Karpas-422 (cell line): Measurements from ENCODE around the gene FGF1. TPM values are rescaled to one million over a fixed set of nuclear protein-coding genes. Genes with fewer than 3 reads are reported as not detected.

Source experiments
- DNase-seq: peaks from one replicate; pipeline ENCODE4 v3.0.0-alpha.2; 2015
- H2AFZ ChIP-seq: fragments of 200-600 bp; sonication (generic); 2 replicates; pipeline ENCODE4 v1.6.1; 2014; ENCODE audit warnings: antibody characterized with exemption, low read length, mixed read lengths
- H3K27ac ChIP-seq: fragments of 200-600 bp; sonication (generic); 2 replicates; pipeline ENCODE4 v1.5.1; 2014; ENCODE audit warnings: mild to moderate bottlenecking, low read length, moderate library complexity
- H3K27me3 ChIP-seq: fragments of 200-600 bp; sonication (generic); 2 replicates; pipeline ENCODE4 v1.6.1; 2014; ENCODE audit warnings: low read length, mixed read lengths
- H3K36me3 ChIP-seq: fragments of 200-600 bp; sonication (generic); 2 replicates; pipeline ENCODE4 v1.6.1; 2014; ENCODE audit warnings: low read length, mixed read lengths; ENCODE audit not compliant: insufficient read depth
- H3K4me1 ChIP-seq: fragments of 200-600 bp; sonication (generic); 2 replicates; pipeline ENCODE4 v1.6.1; 2014; ENCODE audit warnings: mild to moderate bottlenecking, low read length, mixed read lengths
- H3K4me2 ChIP-seq: fragments of 200-600 bp; sonication (generic); 2 replicates; pipeline ENCODE4 v1.6.1; 2014; ENCODE audit warnings: low read length, low read depth, mild to moderate bottlenecking; ENCODE audit not compliant: poor library complexity, severe bottlenecking
- H3K4me3 ChIP-seq: fragments of 200-600 bp; sonication (generic); 2 replicates; pipeline ENCODE4 v1.5.1; 2014; ENCODE audit warnings: mild to moderate bottlenecking, antibody characterized with exemption, low read length, mixed read lengths
- H3K79me2 ChIP-seq: fragments of 200-600 bp; sonication (generic); 2 replicates; pipeline ENCODE4 v1.6.1; 2014; ENCODE audit warnings: mild to moderate bottlenecking, low read length, mixed read lengths
- H3K9ac ChIP-seq: fragments of 200-600 bp; sonication (generic); 2 replicates; pipeline ENCODE4 v1.6.0; 2014; ENCODE audit warnings: low read length
- H3K9me2 ChIP-seq: fragments of 200-600 bp; sonication (generic), shearing (Covaris generic); replicated peaks from 2 replicates; pipeline ENCODE4 v1.6.0; 2014; ENCODE audit warnings: mild to moderate bottlenecking, low read length, moderate library complexity; ENCODE audit not compliant: insufficient read depth
- H3K9me3 ChIP-seq: fragments of 300-700, 200-600 bp; sonication (generic); 2 replicates; pipeline ENCODE4 v1.6.1; 2014; ENCODE audit warnings: low read length, mixed read lengths
- H4K20me1 ChIP-seq: fragments of 200-600 bp; sonication (generic); 2 replicates; pipeline ENCODE4 v1.6.1; 2014; ENCODE audit warnings: mild to moderate bottlenecking, antibody characterized with exemption, low read length, low read depth; ENCODE audit not compliant: insufficient read depth
- total RNA-seq: library from RNA; depleted of rRNA; stranded (reverse); fragments of >200 nt; shearing (Covaris generic); gene quantifications from 2 replicates; pipeline ENCODE4 v1.2.3, GENCODE V29; 2014; ENCODE audit warnings: low replicate concordance

Gene FGF1
- total RNA-seq, 1 experiment from 2014 or later = not detected

- no peak for DNase-seq
- Histone ChIP-seq H3K4me1 (no peaks in the 10 kb centered on the region), H3K9me3 (no peaks in the 10 kb centered on the region), H3K79me2 (no peaks in the 10 kb centered on the region), H2AFZ (no peak overlapping the region), H3K4me3 (no peak overlapping the region), H3K27me3 (no peaks in the 10 kb centered on the region), H3K27ac (no peak overlapping the region), H4K20me1 (no peaks in the 10 kb centered on the region), H3K4me2 (no peak overlapping the region), H3K9ac (no peak overlapping the region), H3K9me2 (no peaks in the 10 kb centered on the region), H3K36me3 (no peaks in the 10 kb centered on the region)
These were observed 109.6 kb downstream of the FGF1 start for GRCh38 chr5:142576303-142576702.

GRCh38 chr5:142572006-142572405, 113.9 kb downstream of the FGF1 start:
- H2AFZ ChIP-seq = no peak overlapping the region
- no peaks in the 10 kb centered on the region for H3K36me3 ChIP-seq
- H3K4me3 ChIP-seq = no peak overlapping the region
- 0 out of 2 replicates have a peak, but pooled peaks cover 2% of the 10 kb centered on the region for H3K27me3 ChIP-seq
- no peak overlapping the region for H3K4me2 ChIP-seq
- no peak overlapping the region for H3K9ac ChIP-seq
- no peak overlapping the region for H3K27ac ChIP-seq
- H3K9me2 ChIP-seq = no peaks in the 10 kb centered on the region
- no peak for DNase-seq
- no peaks in the 10 kb centered on the region for H3K4me1 ChIP-seq
- H3K9me3 ChIP-seq = no peaks in the 10 kb centered on the region
- no peaks in the 10 kb centered on the region for H4K20me1 ChIP-seq
- H3K79me2 ChIP-seq = no peaks in the 10 kb centered on the region

GRCh38 chr5:142571371-142571770, 114.5 kb downstream of the FGF1 start:
- H3K4me2 ChIP-seq = no peak overlapping the region
- DNase-seq = no peak
- no peaks in the 10 kb centered on the region for H3K36me3 ChIP-seq
- no peak overlapping the region for H3K4me3 ChIP-seq
- H3K9me2 ChIP-seq = no peaks in the 10 kb centered on the region
- H3K27me3 ChIP-seq = 0 out of 2 replicates have a peak, but pooled peaks cover 2% of the 10 kb centered on the region
- H3K9me3 ChIP-seq = no peaks in the 10 kb centered on the region
- H3K79me2 ChIP-seq = no peaks in the 10 kb centered on the region
- H3K4me1 ChIP-seq = no peaks in the 10 kb centered on the region
- no peaks in the 10 kb centered on the region for H4K20me1 ChIP-seq
- no peak overlapping the region for H3K9ac ChIP-seq
- no peak overlapping the region for H3K27ac ChIP-seq
- H2AFZ ChIP-seq = no peak overlapping the region

- no peak overlapping the region for H3K9ac ChIP-seq
- H3K9me2 ChIP-seq = no peaks in the 10 kb centered on the region
- no peak overlapping the region for H3K27ac ChIP-seq
- no peaks in the 10 kb centered on the region for H3K79me2 ChIP-seq
- H3K27me3 ChIP-seq = 0 out of 2 replicates have a peak, but pooled peaks cover 2% of the 10 kb centered on the region
- no peaks in the 10 kb centered on the region for H3K9me3 ChIP-seq
- H3K36me3 ChIP-seq = no peaks in the 10 kb centered on the region
- no peak overlapping the region for H3K4me2 ChIP-seq
- no peak overlapping the region for H3K4me3 ChIP-seq
- H2AFZ ChIP-seq = no peak overlapping the region
- H4K20me1 ChIP-seq = no peaks in the 10 kb centered on the region
- no peak for DNase-seq
- H3K4me1 ChIP-seq = no peaks in the 10 kb centered on the region
These were observed 116.0 kb downstream of the FGF1 start for GRCh38 chr5:142569905-142570304.

GRCh38 chr5:142568996-142569335, 116.9 kb downstream of the FGF1 start:
- no peaks in the 10 kb centered on the region for H3K4me1 ChIP-seq
- no peaks in the 10 kb centered on the region for H3K9me3 ChIP-seq
- no peaks in the 10 kb centered on the region for H3K9me2 ChIP-seq

GRCh38 chr5:142568283-142568995, 117.5 kb downstream of the FGF1 start:
- no peak for DNase-seq
- H3K9me2 ChIP-seq = no peaks in the 10 kb centered on the region
- no peak overlapping the region for H2AFZ ChIP-seq
- H3K27ac ChIP-seq = no peak overlapping the region
- H3K4me1 ChIP-seq = no peaks in the 10 kb centered on the region
- H3K27me3 ChIP-seq = 0 out of 2 replicates have a peak, but pooled peaks cover 2% of the 10 kb centered on the region
- H3K36me3 ChIP-seq = no peaks in the 10 kb centered on the region
- no peaks in the 10 kb centered on the region for H3K9me3 ChIP-seq
- H3K4me2 ChIP-seq = no peak overlapping the region
- no peak overlapping the region for H3K9ac ChIP-seq
- no peaks in the 10 kb centered on the region for H4K20me1 ChIP-seq
- no peak overlapping the region for H3K4me3 ChIP-seq
- H3K79me2 ChIP-seq = no peaks in the 10 kb centered on the region

More at GRCh38 chr5:142568996-142569335, 116.9 kb downstream of the FGF1 start:
- H3K27ac ChIP-seq = no peak overlapping the region
- no peak overlapping the region for H2AFZ ChIP-seq
- H4K20me1 ChIP-seq = no peaks in the 10 kb centered on the region
- no peak for DNase-seq
- H3K79me2 ChIP-seq = no peaks in the 10 kb centered on the region
- H3K4me2 ChIP-seq = no peak overlapping the region
- no peak overlapping the region for H3K9ac ChIP-seq
- H3K27me3 ChIP-seq = 0 out of 2 replicates have a peak, but pooled peaks cover 2% of the 10 kb centered on the region
- H3K36me3 ChIP-seq = no peaks in the 10 kb centered on the region
- no peak overlapping the region for H3K4me3 ChIP-seq

- Histone ChIP-seq H3K4me3 (no peak overlapping the region), H3K79me2 (no peaks in the 10 kb centered on the region), H3K27ac (no peak overlapping the region), H3K36me3 (no peaks in the 10 kb centered on the region), H3K9me2 (no peaks in the 10 kb centered on the region), H3K27me3 (no peaks in the 10 kb centered on the region), H3K4me1 (no peaks in the 10 kb centered on the region), H2AFZ (no peak overlapping the region), H3K9me3 (no peaks in the 10 kb centered on the region), H3K4me2 (no peak overlapping the region), H3K9ac (no peak overlapping the region), H4K20me1 (no peaks in the 10 kb centered on the region)
- DNase-seq = no peak
These were observed 124.3 kb downstream of the FGF1 start for GRCh38 chr5:142561486-142562097.

- H3K4me3 ChIP-seq = no peak overlapping the region
- no peak overlapping the region for H2AFZ ChIP-seq
- no peak overlapping the region for H3K27ac ChIP-seq
- no peaks in the 10 kb centered on the region for H4K20me1 ChIP-seq
- H3K79me2 ChIP-seq = no peaks in the 10 kb centered on the region
- H3K27me3 ChIP-seq = no peaks in the 10 kb centered on the region
- DNase-seq = no peak
- H3K9ac ChIP-seq = no peak overlapping the region
- H3K36me3 ChIP-seq = no peaks in the 10 kb centered on the region
- no peaks in the 10 kb centered on the region for H3K9me2 ChIP-seq
- no peak overlapping the region for H3K4me2 ChIP-seq
- no peaks in the 10 kb centered on the region for H3K9me3 ChIP-seq
- H3K4me1 ChIP-seq = no peaks in the 10 kb centered on the region
These were observed 124.9 kb downstream of the FGF1 start for GRCh38 chr5:142561029-142561428.
